Adrenal gland (tissue), 5 donors: ENCODE data around the gene PFKFB1.

ENCODE experiments used
- POLR2A ChIP-seq, 2 donors: fragments of 450-650 bp; IDR thresholded peaks; one replicate each; pipeline ENCODE4 v1.6.1; 2017; ENCODE audit warnings: antibody characterized with exemption in 2 of 2, mild to moderate bottlenecking in 2 of 2, moderate library complexity in 1 of 2
- TF ChIP-seq, protein P1 (sequence below), 6 experiments: fragments of 450-650 bp in 4 of 6; fragments of 200-600 bp in 2 of 6; sonication (generic) in 1 of 6; IDR thresholded peaks; 1 replicate in 5 of 6; 2 replicates in 1 of 6; pipeline versions ENCODE4 v1.5.1 to v1.8.0; 2016 to 2021; ENCODE audit warnings: antibody characterized with exemption in 6 of 6, mild to moderate bottlenecking in 2 of 6, moderate library complexity in 1 of 6
- donor health status: DM: no; HTN: no; CAD: no.

DNA sequence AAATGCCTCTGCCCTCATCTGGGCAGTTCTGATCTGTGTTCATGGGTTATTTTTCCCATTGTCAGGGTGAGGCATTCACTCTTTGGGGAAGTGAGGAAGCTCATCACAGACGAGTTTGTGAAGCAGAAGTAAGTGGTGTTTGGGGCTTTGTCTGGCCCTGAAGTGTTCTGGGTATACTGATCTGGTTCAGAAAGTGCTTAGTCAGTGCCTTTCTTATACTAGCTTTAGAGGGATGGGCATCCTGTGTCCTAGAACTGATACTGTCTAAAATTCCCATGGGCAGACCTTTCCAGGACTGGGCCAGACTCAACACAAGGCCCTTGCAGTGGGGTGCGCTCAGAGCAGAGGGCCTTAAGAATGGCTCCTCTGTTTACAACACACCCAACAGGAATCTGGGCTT lies 67.0 kb downstream of the PFKFB1 start:
- no peak for TF ChIP-seq POLR2A (IDR thresholded peaks at IDR 0.05)
- TF ChIP-seq, protein P1, sequence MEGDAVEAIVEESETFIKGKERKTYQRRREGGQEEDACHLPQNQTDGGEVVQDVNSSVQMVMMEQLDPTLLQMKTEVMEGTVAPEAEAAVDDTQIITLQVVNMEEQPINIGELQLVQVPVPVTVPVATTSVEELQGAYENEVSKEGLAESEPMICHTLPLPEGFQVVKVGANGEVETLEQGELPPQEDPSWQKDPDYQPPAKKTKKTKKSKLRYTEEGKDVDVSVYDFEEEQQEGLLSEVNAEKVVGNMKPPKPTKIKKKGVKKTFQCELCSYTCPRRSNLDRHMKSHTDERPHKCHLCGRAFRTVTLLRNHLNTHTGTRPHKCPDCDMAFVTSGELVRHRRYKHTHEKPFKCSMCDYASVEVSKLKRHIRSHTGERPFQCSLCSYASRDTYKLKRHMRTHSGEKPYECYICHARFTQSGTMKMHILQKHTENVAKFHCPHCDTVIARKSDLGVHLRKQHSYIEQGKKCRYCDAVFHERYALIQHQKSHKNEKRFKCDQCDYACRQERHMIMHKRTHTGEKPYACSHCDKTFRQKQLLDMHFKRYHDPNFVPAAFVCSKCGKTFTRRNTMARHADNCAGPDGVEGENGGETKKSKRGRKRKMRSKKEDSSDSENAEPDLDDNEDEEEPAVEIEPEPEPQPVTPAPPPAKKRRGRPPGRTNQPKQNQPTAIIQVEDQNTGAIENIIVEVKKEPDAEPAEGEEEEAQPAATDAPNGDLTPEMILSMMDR (IDR thresholded peaks at IDR 0.05), result no peak
